ENCODE measurements around the gene ASXL1.
"Not testable (repeated sequence)": the region's sequence is repeated elsewhere in the genome, so short reads cannot be mapped to it uniquely, and the experiment has no call there.

Gene ASXL1

GRCh38 chr20:32391003-32391402 is 32.9 kb downstream of the ASXL1 start:
- FAIRE-seq (peak; percentile 50), DNase-seq (ENCODE audit: insufficient read length) (no peak)
- no peak for TF ChIP-seq POLR2A (IDR thresholded peaks at IDR 0.05; ENCODE audit: low read depth, low read length)
- no peak for TF ChIP-seq TAF1 (IDR thresholded peaks at IDR 0.05; ENCODE audit: borderline replicate concordance, low read depth, low read length)
- TF ChIP-seq POLR2AphosphoS5 (IDR thresholded peaks at IDR 0.05; ENCODE audit: low read depth, low read length) = no peak

GRCh38 chr20:32395066-32395465 is 36.9 kb downstream of the ASXL1 start:
- DNase-seq (ENCODE audit: insufficient read length) (no peak), FAIRE-seq (no peak)
- TF ChIP-seq POLR2AphosphoS5 (IDR thresholded peaks at IDR 0.05; ENCODE audit: low read depth, low read length) = no peak
- no peak for TF ChIP-seq TAF1 (IDR thresholded peaks at IDR 0.05; ENCODE audit: borderline replicate concordance, low read depth, low read length)
- TF ChIP-seq POLR2A (IDR thresholded peaks at IDR 0.05; ENCODE audit: low read depth, low read length) = no peak

- FAIRE-seq (no peak), DNase-seq (ENCODE audit: insufficient read length) (no peak)
- TF ChIP-seq TAF1 (IDR thresholded peaks at IDR 0.05; ENCODE audit: borderline replicate concordance, low read depth, low read length) (no peak), POLR2AphosphoS5 (IDR thresholded peaks at IDR 0.05; ENCODE audit: low read depth, low read length) (no peak), POLR2A (IDR thresholded peaks at IDR 0.05; ENCODE audit: low read depth, low read length) (no peak)
Observed at GRCh38 chr20:32396646-32397160, 38.6 kb downstream of the ASXL1 start.

- FAIRE-seq (no peak), DNase-seq (ENCODE audit: insufficient read length) (no peak)
- no peak for TF ChIP-seq POLR2AphosphoS5 (IDR thresholded peaks at IDR 0.05; ENCODE audit: low read depth, low read length)
- TF ChIP-seq POLR2A (IDR thresholded peaks at IDR 0.05; ENCODE audit: low read depth, low read length) = no peak
- no peak for TF ChIP-seq TAF1 (IDR thresholded peaks at IDR 0.05; ENCODE audit: borderline replicate concordance, low read depth, low read length)
Observed at GRCh38 chr20:32397567-32398084, 39.5 kb downstream of the ASXL1 start.

GRCh38 chr20:32400476-32400875 is 42.3 kb downstream of the ASXL1 start:
- no peak for DNase-seq (ENCODE audit: insufficient read length)

GRCh38 chr20:32404017-32404416 is 45.9 kb downstream of the ASXL1 start:
- FAIRE-seq (no peak), DNase-seq (ENCODE audit: insufficient read length) (no peak)
- TF ChIP-seq TAF1 (IDR thresholded peaks at IDR 0.05; ENCODE audit: borderline replicate concordance, low read depth, low read length) (no peak), POLR2A (IDR thresholded peaks at IDR 0.05; ENCODE audit: low read depth, low read length) (no peak), POLR2AphosphoS5 (IDR thresholded peaks at IDR 0.05; ENCODE audit: low read depth, low read length) (no peak)

More at GRCh38 chr20:32400476-32400875, 42.3 kb downstream of the ASXL1 start:
- TF ChIP-seq POLR2A (IDR thresholded peaks at IDR 0.05; ENCODE audit: low read depth, low read length) = no peak
- TF ChIP-seq TAF1 (IDR thresholded peaks at IDR 0.05; ENCODE audit: borderline replicate concordance, low read depth, low read length) = no peak
- no peak for TF ChIP-seq POLR2AphosphoS5 (IDR thresholded peaks at IDR 0.05; ENCODE audit: low read depth, low read length)
- FAIRE-seq = no peak

- FAIRE-seq = no peak
- TF ChIP-seq POLR2AphosphoS5 (IDR thresholded peaks at IDR 0.05; ENCODE audit: low read depth, low read length) (no peak), TAF1 (IDR thresholded peaks at IDR 0.05; ENCODE audit: borderline replicate concordance, low read depth, low read length) (no peak), POLR2A (IDR thresholded peaks at IDR 0.05; ENCODE audit: low read depth, low read length) (no peak)
- no peak for DNase-seq (ENCODE audit: insufficient read length)
Observed at GRCh38 chr20:32406701-32407100, 48.6 kb downstream of the ASXL1 start.

GRCh38 chr20:32407131-32407750 is 49.1 kb downstream of the ASXL1 start:
- not testable (repeated sequence) for FAIRE-seq; DNase-seq (ENCODE audit: insufficient read length)

GRCh38 chr20:32411955-32412706 is 54.0 kb downstream of the ASXL1 start:
- DNase-seq (ENCODE audit: insufficient read length) (no peak), FAIRE-seq (no peak)
- no peak for TF ChIP-seq TAF1 (IDR thresholded peaks at IDR 0.05; ENCODE audit: borderline replicate concordance, low read depth, low read length)
- no peak for TF ChIP-seq POLR2AphosphoS5 (IDR thresholded peaks at IDR 0.05; ENCODE audit: low read depth, low read length)
- no peak for TF ChIP-seq POLR2A (IDR thresholded peaks at IDR 0.05; ENCODE audit: low read depth, low read length)

- no peak for TF ChIP-seq POLR2AphosphoS5 (IDR thresholded peaks at IDR 0.05; ENCODE audit: low read depth, low read length)
- no peak for TF ChIP-seq POLR2A (IDR thresholded peaks at IDR 0.05; ENCODE audit: low read depth, low read length)
- TF ChIP-seq TAF1 (IDR thresholded peaks at IDR 0.05; ENCODE audit: borderline replicate concordance, low read depth, low read length) = no peak
- no peak for DNase-seq (ENCODE audit: insufficient read length)
- no peak for FAIRE-seq
Observed at GRCh38 chr20:32415494-32415893, 57.4 kb downstream of the ASXL1 start.

GRCh38 chr20:32416206-32416605 is 58.1 kb downstream of the ASXL1 start:
- DNase-seq (ENCODE audit: insufficient read length) (no peak), FAIRE-seq (no peak)
- TF ChIP-seq TAF1 (IDR thresholded peaks at IDR 0.05; ENCODE audit: borderline replicate concordance, low read depth, low read length) (no peak), POLR2A (IDR thresholded peaks at IDR 0.05; ENCODE audit: low read depth, low read length) (no peak), POLR2AphosphoS5 (IDR thresholded peaks at IDR 0.05; ENCODE audit: low read depth, low read length) (no peak)

GRCh38 chr20:32418376-32418775 is 60.2 kb downstream of the ASXL1 start:
- FAIRE-seq = no peak
- TF ChIP-seq POLR2A (IDR thresholded peaks at IDR 0.05; ENCODE audit: low read depth, low read length) = no peak
- TF ChIP-seq POLR2AphosphoS5 (IDR thresholded peaks at IDR 0.05; ENCODE audit: low read depth, low read length) = no peak
- no peak for TF ChIP-seq TAF1 (IDR thresholded peaks at IDR 0.05; ENCODE audit: borderline replicate concordance, low read depth, low read length)
- DNase-seq (ENCODE audit: insufficient read length) = no peak
